GM18519 (cell line): ENCODE measurements around the gene GIMAP6.
"Not testable (repeated sequence)": the region's sequence is repeated elsewhere in the genome, so short reads cannot be mapped to it uniquely, and the experiment has no call there.

ENCODE experiments used
- ATAC-seq: cut with Tn5 transposase; IDR thresholded peaks from one replicate; pipeline ENCODE4 v1.9.1; 2021; ENCODE audit warnings: mild to moderate bottlenecking, moderate library complexity; ENCODE audit not compliant: unreplicated experiment, low FRiP score

GIMAP6 gene

GRCh38 chr7:150648353-150649079 is 16.3 kb upstream of the GIMAP6 start:
- no peak for ATAC-seq

GRCh38 chr7:150645259-150646020 is 13.3 kb upstream of the GIMAP6 start:
- no peak for ATAC-seq

GRCh38 chr7:150642926-150643325 is 10.7 kb upstream of the GIMAP6 start:
- ATAC-seq = no peak

- no peak for ATAC-seq
Observed at GRCh38 chr7:150641854-150642253, 9.7 kb upstream of the GIMAP6 start.

- ATAC-seq = no peak
Observed at GRCh38 chr7:150633926-150634325, 1.7 kb upstream of the GIMAP6 start.

GRCh38 chr7:150631084-150631826 is 930 bp downstream of the GIMAP6 start:
- no peak for ATAC-seq

GRCh38 chr7:150629347-150629746 is 2.8 kb downstream of the GIMAP6 start:
- ATAC-seq = no peak

GRCh38 chr7:150627959-150628358 is 4.2 kb downstream of the GIMAP6 start:
- no peak for ATAC-seq

GRCh38 chr7:150626696-150627095 is 5.5 kb downstream of the GIMAP6 start:
- ATAC-seq = no peak

GRCh38 chr7:150621376-150621775 is 10.8 kb downstream of the GIMAP6 start:
- ATAC-seq = peak; percentile 22

GRCh38 chr7:150620617-150621371 is 11.4 kb downstream of the GIMAP6 start:
- peak; percentile 48 for ATAC-seq

- no peak for ATAC-seq
Observed at GRCh38 chr7:150620061-150620460, 12.1 kb downstream of the GIMAP6 start.

GRCh38 chr7:150615221-150615755 is 16.9 kb downstream of the GIMAP6 start:
- not testable (repeated sequence) for ATAC-seq

GRCh38 chr7:150614426-150614825 is 17.8 kb downstream of the GIMAP6 start:
- not testable (repeated sequence) for ATAC-seq

- ATAC-seq = no peak
Observed at GRCh38 chr7:150613880-150614279, 18.3 kb downstream of the GIMAP6 start.

- ATAC-seq = no peak
Observed at GRCh38 chr7:150612925-150613324, 19.3 kb downstream of the GIMAP6 start.

GRCh38 chr7:150610233-150610632 is 22.0 kb downstream of the GIMAP6 start:
- no peak for ATAC-seq

GRCh38 chr7:150603600-150603999 is 28.6 kb downstream of the GIMAP6 start:
- ATAC-seq = not testable (repeated sequence)

- ATAC-seq = no peak
Observed at GRCh38 chr7:150595361-150595760, 36.8 kb downstream of the GIMAP6 start.

GRCh38 chr7:150594805-150595204 is 37.4 kb downstream of the GIMAP6 start:
- no peak for ATAC-seq
